ENCODE data around the gene ITPR1. TPM values are rescaled to one million over a fixed set of nuclear protein-coding genes. Genes with fewer than 3 reads are reported as not detected.

Gene ITPR1
- total and polyA plus RNA-seq, 12 donors, result 9.7 to 40.3 (median 18.8) TPM

DNA sequence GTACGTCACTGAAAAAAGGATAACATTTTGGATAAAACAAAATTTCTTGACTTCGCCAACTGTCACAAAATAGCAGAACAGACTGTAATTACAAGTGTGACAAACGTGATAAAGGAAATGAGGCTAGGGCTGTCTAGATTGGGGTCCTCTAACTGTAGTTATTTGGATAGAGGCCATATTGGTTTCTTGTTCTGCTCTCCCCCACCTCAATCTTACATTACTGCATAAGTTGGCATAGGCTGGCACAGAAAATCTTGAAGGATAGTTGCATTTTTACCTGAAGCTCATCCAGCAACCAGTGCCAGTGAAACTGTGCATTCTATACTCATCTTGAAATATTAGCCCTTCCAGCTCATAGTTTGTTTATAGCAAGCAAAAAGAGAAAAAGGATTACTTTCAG lies 84.6 kb downstream of the ITPR1 start:
- H3K4me3 ChIP-seq, result no peak overlapping the region
- ATAC-seq, result no peak
- intact Hi-C loops (cut with DNase I), result no loop called here
- no peaks in the 10 kb centered on the region for H3K27me3 ChIP-seq
- no peak for DNase-seq
- H3K27ac ChIP-seq, result no peak overlapping the region
- no peaks in the 10 kb centered on the region for H3K9me3 ChIP-seq
- H3K36me3 ChIP-seq, result no peaks in the 10 kb centered on the region
- peaks cover 4 to 39% (median 27%) of the 10 kb centered on the region in 9 donors for H3K4me1 ChIP-seq
- TF ChIP-seq, protein P1, sequence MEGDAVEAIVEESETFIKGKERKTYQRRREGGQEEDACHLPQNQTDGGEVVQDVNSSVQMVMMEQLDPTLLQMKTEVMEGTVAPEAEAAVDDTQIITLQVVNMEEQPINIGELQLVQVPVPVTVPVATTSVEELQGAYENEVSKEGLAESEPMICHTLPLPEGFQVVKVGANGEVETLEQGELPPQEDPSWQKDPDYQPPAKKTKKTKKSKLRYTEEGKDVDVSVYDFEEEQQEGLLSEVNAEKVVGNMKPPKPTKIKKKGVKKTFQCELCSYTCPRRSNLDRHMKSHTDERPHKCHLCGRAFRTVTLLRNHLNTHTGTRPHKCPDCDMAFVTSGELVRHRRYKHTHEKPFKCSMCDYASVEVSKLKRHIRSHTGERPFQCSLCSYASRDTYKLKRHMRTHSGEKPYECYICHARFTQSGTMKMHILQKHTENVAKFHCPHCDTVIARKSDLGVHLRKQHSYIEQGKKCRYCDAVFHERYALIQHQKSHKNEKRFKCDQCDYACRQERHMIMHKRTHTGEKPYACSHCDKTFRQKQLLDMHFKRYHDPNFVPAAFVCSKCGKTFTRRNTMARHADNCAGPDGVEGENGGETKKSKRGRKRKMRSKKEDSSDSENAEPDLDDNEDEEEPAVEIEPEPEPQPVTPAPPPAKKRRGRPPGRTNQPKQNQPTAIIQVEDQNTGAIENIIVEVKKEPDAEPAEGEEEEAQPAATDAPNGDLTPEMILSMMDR (IDR thresholded peaks at IDR 0.05), result no peak
- WGBS, 2 donors, result 75 to 89% methylated on average over 3 of the region's 3 CpGs

DNA sequence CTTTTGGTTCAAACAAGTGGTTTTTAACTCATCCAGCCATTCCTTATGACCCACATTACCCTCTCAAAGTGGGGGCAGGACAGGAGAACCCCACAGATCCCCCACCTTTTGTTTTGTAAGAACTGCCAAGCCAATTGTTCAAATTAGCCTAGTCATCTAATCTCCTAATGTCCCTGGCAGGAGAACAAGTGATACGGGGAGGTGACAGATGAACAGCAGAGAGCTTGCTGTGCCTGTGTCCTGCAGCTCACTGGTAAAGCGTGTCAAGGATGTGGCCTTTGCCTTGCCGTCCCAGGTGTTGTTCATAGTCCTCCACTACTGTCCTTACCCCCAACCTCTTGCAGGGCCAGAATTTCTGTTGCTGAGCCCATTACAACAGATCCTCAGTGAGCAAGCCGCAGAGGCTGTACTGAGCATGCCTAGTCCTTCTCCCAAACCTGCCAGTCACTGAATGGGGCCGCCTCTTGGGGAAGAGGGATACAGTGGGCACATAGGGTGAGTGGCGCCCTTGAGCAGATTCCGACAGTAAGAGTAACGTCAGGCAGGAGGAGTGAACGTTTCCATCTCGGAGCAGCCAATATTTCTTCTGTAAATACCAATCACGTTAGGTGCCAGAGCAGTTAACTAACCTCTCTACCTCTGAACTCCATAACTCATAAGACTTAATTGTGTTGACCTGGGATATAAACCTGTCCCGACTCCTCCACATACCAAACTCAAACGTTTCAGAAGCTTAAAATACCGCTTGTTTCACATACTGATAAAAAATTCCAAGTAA lies 87.4 kb downstream of the ITPR1 start:
- H3K27ac ChIP-seq, result peak overlapping the region in 9 of 10 donors; percentile 18 to 80 (median 65)

DNA sequence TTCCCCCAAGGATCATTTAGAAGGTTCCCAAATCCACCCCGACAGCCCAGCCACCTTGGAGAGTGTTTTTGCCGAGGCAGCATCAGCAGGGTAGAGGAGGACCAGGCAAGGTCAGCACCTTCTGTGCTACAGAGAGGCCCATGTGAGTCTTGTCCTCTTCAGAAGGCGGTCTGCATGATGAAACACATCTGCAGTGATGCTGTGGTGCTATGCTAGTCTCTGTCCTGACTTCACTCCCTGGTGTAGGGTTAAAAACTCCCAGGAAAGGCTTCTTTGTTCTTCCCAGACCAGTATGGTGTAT lies 87.9 kb downstream of the ITPR1 start:
- no peaks in the 10 kb centered on the region for H3K27me3 ChIP-seq
- WGBS, 2 donors, result 55 to 60% methylated on average over 3 of the region's 3 CpGs
- peaks cover 4 to 56% (median 46%) of the 10 kb centered on the region in 9 donors for H3K4me1 ChIP-seq
- H3K9me3 ChIP-seq, result no peaks in the 10 kb centered on the region
- TF ChIP-seq, protein P1 (IDR thresholded peaks at IDR 0.05), result no peak
- no peak overlapping the region for H3K4me3 ChIP-seq
- DNase-seq (no peak), ATAC-seq (peak in 6 of 8 donors; percentile 34 to 63 (median 52))
- H3K36me3 ChIP-seq, result no peaks in the 10 kb centered on the region
- intact Hi-C loops (cut with DNase I), result loop anchor here in 9 of 10 donors (5.0 to 10.0 kb wide), 7 partner anchors 34 to 229 kb away; partner anchors contain the start of gene ITPR1 (in 5 of the 9)
- peak overlapping the region in 9 of 10 donors; percentile 18 to 80 (median 65) for H3K27ac ChIP-seq

More for the DNA sequence above, 87.4 kb downstream of the ITPR1 start:
- Histone ChIP-seq H3K9me3 (no peaks in the 10 kb centered on the region), H3K4me3 (no peak overlapping the region), H3K4me1 (peaks cover 4 to 56% (median 46%) of the 10 kb centered on the region in 9 donors), H3K27me3 (no peaks in the 10 kb centered on the region), H3K36me3 (no peaks in the 10 kb centered on the region)
- 42 to 64% methylated on average over 14 of the region's 14 CpGs for WGBS, 2 donors
- TF ChIP-seq, protein P1 (IDR thresholded peaks at IDR 0.05), result no peak
- DNase-seq (peak in 1 of 2 donors; percentile 31), ATAC-seq (peak in 6 of 8 donors; percentile 31 to 93 (median 62))
- intact Hi-C loops (cut with DNase I), result loop anchor here in 9 of 10 donors (5.0 to 10.0 kb wide), 7 partner anchors 33 to 228 kb away; partner anchors contain the start of gene ITPR1 (in 5 of the 9)

DNA sequence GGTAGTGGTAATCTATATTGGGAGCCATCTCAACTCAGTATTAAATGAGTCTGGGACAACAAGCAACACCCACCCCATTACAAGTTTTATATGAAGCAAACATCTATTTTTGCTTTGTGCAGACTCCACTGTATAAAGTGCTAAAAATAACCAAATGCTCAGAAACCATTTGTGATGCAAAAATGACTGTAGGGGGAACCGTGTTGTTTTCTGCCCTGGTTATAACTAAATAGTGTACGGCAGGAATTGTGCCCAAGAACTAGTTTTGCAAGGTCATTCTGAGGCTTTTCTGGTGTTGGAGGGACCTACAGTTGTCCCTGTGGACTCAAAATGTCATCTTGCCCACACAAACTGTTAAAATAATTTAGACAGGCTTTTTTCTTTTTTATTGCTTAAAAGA lies 88.3 kb downstream of the ITPR1 start:
- no peak overlapping the region for H3K4me3 ChIP-seq
- H3K27me3 ChIP-seq, result no peaks in the 10 kb centered on the region
- H3K36me3 ChIP-seq, result no peaks in the 10 kb centered on the region
- WGBS, 2 donors, result 17 to 42% methylated on average over 2 of the region's 2 CpGs
- TF ChIP-seq, protein P1 (IDR thresholded peaks at IDR 0.05), result no peak
- H3K27ac ChIP-seq, result peak overlapping the region in 9 of 10 donors; percentile 18 to 80 (median 65)
- no peaks in the 10 kb centered on the region for H3K9me3 ChIP-seq
- H3K4me1 ChIP-seq, result peaks cover 4 to 58% (median 49%) of the 10 kb centered on the region in 9 donors
- peak in 3 of 8 donors; percentile 13 to 20 (median 15) for ATAC-seq
- intact Hi-C loops (cut with DNase I), result loop anchor here in 9 of 10 donors (5.0 to 10.0 kb wide), 7 partner anchors 34 to 229 kb away; partner anchors contain the start of gene ITPR1 (in 5 of the 9)
- no peak for DNase-seq

All from heart right ventricle (tissue), 16 donors.